Astrocyte of the spinal cord (primary cell): Measurements from ENCODE around the gene HEMGN.

Source experiments
- DNase-seq: peaks from one replicate; pipeline ENCODE4 v3.0.0; 2011; ENCODE audit warnings: low read depth, low spot score
- H3K4me3 ChIP-seq: 2 replicates; pipeline ENCODE4 v1.5.1; 2011; ENCODE audit warnings: low read depth, mild to moderate bottlenecking, low read length, moderate library complexity
- in situ Hi-C: cut with HindIII; loops from 2 replicates; pipeline ENCODE4 v1.10.0; 2017; ENCODE audit warnings: low sequenced_read_pairs
- TF ChIP-seq, protein P1 (sequence below): IDR thresholded peaks from 2 replicates; pipeline ENCODE4 v1.5.1; 2012; ENCODE audit warnings: low read depth, mild to moderate bottlenecking, low read length, inconsistent platforms

The HEMGN gene

GRCh38 chr9:97982683-97983588, 45.0 kb upstream of the HEMGN start, which contains the start of gene ANP32B:
Gene ANP32B, plus strand, starts transcription at chr9:97983341. Its CDS starts 215 bp downstream, at chr9:97983556.
- peak; percentile 92 for DNase-seq
- TF ChIP-seq, protein P1, sequence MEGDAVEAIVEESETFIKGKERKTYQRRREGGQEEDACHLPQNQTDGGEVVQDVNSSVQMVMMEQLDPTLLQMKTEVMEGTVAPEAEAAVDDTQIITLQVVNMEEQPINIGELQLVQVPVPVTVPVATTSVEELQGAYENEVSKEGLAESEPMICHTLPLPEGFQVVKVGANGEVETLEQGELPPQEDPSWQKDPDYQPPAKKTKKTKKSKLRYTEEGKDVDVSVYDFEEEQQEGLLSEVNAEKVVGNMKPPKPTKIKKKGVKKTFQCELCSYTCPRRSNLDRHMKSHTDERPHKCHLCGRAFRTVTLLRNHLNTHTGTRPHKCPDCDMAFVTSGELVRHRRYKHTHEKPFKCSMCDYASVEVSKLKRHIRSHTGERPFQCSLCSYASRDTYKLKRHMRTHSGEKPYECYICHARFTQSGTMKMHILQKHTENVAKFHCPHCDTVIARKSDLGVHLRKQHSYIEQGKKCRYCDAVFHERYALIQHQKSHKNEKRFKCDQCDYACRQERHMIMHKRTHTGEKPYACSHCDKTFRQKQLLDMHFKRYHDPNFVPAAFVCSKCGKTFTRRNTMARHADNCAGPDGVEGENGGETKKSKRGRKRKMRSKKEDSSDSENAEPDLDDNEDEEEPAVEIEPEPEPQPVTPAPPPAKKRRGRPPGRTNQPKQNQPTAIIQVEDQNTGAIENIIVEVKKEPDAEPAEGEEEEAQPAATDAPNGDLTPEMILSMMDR: peak; percentile 75
- peak within 1 kb of the TSS; percentile 79 for H3K4me3 ChIP-seq
- in situ Hi-C loops: no loop called here

- TF ChIP-seq, protein P1: no peak
- DNase-seq: no peak
- in situ Hi-C loops: no loop called here
- peak overlapping the region; percentile 57 for H3K4me3 ChIP-seq
These were observed 44.1 kb upstream of the HEMGN start for GRCh38 chr9:97981846-97982682.

DNA sequence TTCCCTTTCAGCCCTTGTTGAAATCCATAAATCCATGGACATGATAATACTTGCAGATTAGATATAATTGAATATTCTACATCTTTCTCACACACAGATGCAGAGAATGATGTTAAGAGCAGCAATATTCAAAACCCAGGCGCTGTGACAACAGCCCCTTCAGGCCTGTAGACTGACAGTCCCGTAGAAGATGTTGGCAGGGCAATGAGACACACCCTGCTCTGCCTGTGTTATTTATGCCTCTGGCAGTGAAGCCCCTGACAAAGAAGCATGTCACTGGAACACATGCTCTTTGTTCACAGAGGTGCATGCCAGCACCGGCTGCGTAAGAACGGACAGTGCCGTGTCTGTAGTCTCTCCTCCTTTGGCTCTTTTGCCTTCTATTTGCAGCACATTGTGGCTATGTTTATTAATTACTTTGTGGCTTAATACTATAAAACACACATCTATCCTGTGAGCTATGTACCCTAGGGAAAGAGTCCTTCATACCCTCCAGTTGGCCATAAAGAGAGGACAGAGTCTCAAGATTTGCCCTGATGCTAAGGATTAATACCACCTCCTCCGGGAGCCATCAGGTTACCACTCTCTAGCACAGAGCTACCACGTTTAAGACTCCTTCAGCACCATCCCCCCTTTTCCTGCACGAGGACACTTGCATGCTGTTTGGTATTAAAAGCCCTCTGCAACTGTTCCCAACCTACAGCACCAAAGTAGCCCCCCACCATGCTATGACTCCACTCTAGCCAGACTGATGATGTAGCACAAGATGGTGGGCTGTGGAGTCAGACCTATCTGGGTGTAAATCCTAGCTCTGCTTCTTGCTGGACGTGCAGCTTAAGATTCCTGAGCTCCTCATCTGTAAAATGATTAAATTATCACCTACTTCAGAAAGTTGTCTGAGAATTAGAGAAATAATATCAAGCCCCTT, 43.2 kb upstream of the HEMGN start:
- in situ Hi-C loops: no loop called here
- no peak overlapping the region for H3K4me3 ChIP-seq
- no peak for DNase-seq
- TF ChIP-seq, protein P1: no peak

DNA sequence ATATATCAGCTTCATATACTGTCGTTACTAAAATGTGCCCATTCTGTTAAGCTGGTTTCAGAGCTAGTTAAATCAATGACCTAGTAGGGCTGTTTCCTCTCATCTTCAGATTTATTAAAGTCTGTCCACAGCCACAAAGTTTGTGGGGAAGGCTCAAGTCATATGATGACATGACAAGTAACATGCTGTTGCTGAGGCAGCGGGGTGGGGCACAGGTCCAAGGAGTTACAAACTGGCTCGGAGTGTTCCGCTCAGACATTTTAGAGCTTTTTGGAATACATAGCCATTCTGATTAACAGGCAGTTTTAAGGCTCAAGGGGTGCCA, 42.5 kb upstream of the HEMGN start:
- no peak for DNase-seq
- TF ChIP-seq, protein P1: no peak
- H3K4me3 ChIP-seq: no peak overlapping the region
- in situ Hi-C loops: no loop called here

GRCh38 chr9:97979788-97980478, 42.0 kb upstream of the HEMGN start:
- no peak overlapping the region for H3K4me3 ChIP-seq
- in situ Hi-C loops: no loop called here
- DNase-seq: no peak
- TF ChIP-seq, protein P1: no peak
